NCI-H2227 (cell line): ENCODE results near the gene CPED1.
"Not testable (repeated sequence)": the region's sequence is repeated elsewhere in the genome, so short reads cannot be mapped to it uniquely, and the experiment has no call there.

Experiments
- DNase-seq: peaks from one replicate; lab custom pipeline; 2025; ENCODE audit not compliant: unreplicated experiment; lab: John Stamatoyannopoulos, UW

CPED1 gene

DNA sequence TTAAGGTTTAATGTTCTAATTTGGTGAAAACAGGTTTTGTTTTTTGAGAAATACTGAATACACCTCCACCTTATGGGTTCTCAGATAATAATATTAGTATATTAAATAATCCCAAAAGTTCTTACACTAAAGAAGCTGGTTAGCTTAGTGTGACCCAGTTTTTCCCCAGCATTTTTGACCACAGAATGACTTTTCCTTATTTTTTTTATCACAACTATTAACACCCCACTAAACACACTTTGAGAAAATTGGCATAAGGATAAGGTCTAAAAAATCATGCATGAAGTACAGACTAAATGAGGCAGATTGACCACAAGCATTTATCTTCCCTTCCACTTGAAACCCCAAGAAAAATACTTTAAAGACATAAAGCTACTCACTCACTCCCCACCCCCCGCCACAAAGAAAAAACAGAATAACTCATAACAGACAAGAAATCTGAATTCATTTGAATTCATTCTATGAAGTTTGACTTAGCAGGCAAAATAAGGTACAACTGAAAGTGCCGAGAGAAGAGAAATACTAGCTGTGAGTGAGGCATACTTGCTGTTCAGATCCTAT is 290.6 kb downstream of the CPED1 start:
- no peak for DNase-seq

DNA sequence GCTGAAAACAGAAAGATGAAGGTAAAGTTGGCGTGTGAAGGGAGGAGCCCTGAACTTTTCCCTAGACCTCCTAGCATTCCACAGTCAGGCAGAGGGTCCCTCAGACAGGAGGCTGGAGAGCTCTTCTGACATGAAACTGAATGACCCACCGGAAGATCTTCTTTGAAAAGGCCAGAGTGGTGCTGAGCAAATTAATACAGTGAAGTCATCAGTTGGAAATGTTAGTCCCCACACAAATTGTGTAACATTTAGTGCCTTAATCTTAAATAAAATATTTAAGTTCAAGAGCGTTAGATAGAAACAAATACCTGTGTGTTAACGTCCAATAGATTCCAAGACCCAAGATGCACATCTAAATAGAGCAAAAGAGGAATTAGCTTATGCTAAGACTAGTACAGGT is 291.3 kb downstream of the CPED1 start:
- no peak for DNase-seq

DNA sequence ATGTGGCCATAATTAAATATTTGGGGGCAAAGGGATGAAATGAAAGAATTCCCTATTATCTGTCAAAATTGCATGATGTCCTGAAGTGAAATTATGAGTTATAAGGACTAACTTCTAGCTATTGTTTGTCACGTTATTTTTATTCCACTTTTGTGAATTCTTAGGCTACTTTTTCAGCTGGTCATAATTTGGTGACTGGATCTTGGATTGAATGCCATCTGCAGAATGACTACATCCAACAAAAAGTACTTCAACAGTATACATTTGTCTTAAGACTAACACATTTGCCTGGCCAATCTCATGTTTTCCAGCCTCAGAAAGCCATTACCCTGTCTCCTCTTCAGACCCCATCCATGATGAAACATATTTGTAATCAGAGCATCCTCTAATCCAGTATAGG is 292.1 kb downstream of the CPED1 start:
- no peak for DNase-seq

DNA sequence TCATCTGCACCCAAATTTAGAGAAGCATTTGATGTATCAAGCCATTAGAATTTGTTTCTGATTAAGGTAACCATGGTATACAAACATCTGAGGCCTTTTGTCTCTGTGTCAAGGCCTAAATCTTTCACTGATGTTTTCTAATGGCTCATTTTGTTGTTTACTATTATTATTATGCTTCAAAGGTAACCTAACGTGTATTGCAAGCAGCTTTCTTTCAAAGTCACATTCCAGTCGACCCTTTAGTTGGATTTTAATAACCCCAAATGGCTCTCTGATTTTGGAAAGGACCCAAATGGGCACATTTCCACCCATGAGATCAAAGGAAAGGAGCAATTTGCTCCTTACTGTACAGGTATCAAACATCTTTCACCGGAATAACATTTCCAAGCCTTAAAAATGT is 293.6 kb downstream of the CPED1 start:
- no peak for DNase-seq

DNA sequence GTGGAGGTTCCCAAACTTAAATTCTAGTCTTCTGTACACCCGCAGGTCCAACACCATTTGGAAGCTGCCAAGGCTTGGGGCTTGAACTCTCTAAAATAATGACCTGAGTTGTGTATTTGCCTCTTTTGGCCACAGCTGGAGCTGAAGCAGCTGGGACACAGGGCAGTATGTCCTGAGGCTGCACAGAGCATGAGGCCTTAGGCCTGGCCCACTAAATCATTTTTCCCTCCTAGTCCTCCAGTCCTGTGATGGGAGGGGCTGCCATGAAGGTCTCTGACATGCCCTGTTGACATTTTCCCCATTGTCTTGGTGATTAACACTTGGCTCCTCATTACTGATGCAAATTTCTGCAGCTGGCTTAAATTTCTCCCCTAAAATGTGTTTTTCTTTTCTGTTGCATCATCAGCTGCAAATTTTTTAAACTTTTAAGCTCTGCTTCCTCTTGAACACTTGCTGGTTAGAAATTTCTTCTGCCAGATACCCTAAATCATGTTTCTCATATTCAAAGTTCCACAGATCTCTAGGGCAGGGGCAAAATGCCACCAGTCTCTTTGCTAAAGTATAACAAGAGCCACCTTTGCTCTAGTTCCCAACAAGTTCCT is 296.7 kb downstream of the CPED1 start:
- DNase-seq, result no peak

DNA sequence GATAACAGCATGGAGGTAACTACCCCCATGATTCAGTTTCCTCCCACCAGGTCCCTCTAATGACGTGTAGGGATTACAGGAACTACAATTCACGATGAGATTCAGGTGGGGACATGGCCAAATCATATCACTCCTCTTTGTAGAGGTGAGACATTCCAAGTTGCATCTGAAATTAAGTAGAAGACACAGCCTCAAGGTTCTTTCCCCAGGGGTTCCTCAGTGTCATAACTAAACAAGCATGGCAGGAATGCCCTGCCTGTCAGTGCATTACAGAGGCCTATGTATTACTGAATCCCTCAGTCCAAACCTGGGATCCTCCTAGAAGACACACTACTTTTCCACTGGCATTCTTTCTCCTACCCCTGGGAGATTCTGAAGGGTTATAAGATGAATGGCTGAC is 297.7 kb downstream of the CPED1 start:
- DNase-seq, result no peak

DNA sequence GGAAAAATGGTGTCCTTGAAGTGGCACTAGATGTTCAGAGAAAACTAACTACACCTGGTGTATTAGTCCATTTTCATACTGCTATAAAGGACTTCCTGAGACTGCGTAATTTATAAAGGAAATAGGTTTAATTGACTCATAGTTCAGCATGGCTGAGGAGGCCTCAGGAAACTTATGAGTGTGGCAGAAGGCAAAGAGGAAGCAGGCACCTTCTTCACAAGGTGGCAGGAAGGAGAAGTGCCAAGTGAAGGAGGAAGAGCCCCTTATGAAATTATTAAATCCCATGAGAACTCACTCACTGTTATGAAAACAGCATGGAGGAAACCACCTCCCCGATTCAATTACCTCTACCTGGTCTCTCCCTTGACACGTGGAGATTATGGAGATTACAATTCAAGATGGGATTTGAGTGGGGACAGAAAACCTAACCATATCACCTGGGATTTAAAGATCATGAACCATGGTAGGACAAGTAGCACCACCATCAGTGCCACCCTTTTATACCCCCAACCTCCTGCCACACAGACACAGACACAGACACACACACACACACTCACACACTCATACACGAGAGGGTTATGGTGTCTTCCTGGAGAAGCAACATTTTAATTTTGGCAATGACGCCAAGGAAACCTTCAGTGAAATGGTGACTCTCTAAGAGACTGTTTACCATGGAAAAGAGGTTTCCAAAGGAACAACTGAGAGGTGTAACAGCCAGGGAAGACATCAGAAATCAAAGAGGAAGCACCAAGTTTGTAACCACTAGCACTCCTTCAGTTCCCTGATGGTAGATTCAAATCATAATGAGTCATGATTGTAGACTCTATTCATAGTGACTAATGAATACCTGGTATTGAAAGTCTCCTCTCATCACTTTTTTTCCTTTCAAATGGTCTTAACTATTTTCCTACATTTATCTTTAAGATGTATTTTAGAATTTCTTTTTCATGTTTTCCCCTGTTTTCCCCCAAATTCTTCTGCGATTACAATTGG is 298.5 kb downstream of the CPED1 start:
- DNase-seq, result no peak

DNA sequence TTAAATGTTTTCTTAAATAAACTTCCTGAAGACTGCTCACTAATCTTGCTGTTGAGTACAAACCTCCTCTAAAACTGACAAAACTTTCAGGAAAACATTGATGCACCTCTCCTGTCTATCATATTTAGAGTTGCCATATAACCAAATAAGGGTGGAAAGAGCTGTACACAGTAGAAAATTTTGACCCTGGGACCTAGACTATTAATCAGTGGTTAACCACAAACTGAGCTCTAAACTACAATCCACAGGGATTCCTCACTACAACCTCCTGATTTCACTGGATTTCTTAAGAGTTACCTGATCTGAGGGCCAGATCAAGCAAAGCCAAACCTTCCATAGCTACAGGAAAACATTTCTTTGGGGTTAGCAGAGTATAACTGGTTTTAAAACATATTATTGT is 300.4 kb downstream of the CPED1 start:
- no peak for DNase-seq

DNA sequence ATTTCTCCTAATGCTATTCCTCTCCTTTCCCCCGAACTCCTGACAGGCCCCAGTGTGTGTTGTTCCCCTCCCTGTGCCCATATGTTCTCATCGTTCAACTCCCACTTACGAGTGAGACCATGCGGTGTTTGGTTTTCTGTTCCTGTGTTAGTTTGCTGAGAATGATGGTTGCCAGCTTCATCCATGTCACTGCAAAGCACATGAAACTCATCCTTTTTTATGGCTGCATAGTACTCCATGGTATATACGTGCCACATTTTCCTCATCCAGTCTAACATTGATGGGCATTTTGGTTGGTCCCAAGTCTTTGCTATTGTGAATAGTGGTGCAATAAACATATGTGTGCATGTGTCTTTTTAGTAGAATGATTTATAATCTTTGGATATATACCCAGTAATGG is 301.4 kb downstream of the CPED1 start:
- not testable (repeated sequence) for DNase-seq

DNA sequence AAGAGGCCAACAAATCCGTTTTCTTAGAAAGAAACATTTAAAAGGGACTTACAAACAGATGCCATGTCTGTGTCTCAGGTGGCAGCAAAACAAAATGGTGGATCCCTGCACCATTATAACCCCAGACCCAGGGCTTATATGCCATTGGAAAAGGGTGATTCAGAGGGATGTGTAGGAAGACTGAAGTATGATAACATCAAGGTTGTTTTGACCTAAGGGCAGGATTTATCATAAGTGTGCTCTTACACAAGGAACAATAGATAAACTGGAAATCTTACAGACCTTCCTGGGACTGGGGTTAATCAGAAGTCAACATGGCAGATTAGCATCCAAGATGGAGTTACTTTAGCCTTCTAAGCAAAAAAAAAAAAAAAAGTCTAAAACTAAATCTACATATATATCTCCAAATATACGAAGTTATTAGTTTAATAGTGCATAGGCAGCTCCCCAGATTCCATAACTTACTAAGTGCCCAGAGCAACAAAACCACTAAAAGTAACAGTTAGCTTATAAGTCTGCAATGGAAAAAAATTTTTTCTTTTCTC is 306.0 kb downstream of the CPED1 start:
- DNase-seq, result no peak

DNA sequence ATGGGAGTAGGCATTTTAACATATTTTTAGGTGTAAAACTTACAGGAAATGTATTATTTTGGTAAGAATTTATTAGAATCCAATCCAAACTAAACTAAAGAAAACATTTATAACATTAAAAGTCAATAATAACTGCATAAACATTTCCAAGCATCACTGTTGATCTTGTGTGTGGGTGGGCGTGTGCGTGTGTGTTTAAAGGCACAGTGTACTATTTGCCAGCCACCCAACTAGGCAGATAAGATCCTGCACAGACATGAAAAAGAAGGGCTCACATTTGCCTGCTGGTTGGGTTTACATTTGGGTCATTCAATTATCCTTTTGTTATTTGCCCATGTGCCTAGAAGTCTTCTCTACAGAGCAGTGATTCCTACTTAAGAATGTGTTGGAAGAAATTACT is 309.3 kb downstream of the CPED1 start:
- DNase-seq, result no peak

DNA sequence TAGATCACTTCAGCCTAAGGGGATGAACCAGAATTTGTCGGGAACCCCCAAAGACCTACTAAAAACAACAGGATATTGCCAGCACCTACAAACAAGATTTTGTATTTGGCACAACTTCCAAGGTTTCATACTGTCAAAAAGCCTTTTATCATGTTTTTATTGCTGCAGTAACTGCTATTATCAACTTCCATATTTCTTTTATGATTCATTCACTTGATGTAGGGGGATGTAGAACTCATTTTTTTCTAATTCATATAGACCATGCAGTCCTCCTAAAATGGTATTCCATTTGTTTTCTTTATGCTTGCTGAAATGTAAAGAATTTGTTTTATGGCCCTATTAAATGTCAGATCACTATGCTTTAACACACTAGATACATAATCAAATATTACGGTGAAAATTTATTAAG is 310.3 kb downstream of the CPED1 start:
- DNase-seq, result no peak

DNA sequence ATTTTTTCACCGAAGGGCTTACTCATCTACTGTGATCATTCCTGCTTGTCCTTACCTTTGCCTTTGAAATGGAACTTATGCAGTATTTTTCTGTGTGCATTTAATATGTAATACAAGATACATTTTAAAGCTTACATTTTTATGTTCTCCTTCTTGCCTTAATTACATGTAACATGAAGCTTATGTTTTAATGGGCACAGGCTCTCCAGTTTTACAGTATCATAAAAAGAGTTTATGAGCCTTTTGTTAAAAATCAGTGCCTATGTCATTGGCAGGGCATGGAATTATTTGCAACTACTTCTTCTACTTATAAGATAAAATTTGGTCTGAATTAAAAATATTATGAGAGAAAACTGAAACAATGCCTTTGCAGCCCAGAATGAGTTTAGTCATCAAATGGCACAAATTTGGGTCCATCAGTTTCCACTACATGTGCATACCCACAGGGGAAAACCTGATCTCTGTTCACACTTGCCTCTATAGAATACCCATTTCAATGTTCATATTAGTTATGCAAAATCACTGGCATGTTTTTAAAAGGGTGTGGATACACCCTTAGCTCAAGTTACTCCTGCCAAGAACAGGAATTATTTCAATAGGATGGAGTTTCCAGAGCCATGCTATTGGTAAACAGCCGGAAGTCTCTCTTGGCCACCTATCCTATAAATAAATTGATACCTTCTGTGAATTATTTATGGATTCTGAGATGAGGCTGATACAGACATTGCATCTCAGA is 312.3 kb downstream of the CPED1 start:
- no peak for DNase-seq

DNA sequence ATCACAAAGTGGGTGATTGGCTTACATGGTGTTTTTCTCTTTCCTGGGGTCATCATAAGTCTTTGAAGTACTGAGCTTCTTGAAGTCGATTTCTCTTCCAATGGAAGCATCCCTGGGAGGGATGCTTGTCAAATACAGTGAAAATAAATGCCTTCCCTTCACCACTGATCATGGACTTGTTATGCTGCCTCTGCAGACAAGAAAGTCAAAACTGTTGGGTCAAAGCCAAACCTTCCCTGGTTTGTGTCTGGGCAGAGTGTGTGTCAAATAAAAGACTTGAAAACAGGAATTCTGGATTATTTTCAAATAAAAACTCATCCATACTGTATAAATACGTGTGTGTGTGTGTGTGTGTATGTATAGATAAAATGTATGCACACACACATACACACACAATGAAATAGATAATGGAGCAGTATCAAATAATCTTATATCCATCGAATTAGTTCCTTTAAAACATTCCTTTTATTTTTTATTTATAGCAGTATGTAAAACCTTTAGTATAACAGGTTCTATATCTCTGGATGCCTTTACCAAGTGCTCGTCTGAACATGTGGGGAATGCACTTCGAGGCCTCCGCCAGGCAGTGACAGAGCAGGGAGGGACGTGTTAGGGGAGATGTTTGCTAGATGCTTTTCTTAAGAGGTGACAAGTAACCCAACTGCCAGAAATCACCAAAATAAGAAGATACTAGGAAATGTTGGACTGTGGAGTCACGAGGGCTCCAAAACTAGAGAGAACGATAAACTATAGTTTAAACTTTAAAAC is 313.1 kb downstream of the CPED1 start:
- DNase-seq, result no peak

DNA sequence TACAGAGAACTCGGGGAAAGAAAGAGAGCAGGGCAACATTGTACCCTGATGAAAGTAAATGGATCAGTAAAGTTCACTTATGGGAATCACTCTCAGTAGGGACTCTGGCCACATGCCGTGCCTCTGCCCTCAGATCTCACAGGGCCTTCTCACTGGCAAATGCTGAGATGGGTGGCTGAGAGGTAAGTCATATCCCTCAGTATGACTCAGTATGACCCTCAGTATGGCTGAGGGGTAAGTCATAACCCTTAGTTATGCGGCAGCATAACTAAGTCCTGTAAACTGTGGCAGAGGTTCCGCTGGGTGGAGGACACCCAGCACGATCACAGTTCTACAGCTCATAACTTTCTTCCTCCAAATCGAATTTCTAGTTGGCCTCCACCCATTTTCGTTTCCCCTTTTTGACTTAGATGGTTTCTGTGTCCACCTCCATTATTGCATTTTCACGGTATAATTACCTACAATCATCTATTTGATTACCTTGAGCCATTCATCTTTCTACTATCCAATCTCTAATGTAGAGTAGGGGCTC is 313.8 kb downstream of the CPED1 start:
- no peak for DNase-seq

DNA sequence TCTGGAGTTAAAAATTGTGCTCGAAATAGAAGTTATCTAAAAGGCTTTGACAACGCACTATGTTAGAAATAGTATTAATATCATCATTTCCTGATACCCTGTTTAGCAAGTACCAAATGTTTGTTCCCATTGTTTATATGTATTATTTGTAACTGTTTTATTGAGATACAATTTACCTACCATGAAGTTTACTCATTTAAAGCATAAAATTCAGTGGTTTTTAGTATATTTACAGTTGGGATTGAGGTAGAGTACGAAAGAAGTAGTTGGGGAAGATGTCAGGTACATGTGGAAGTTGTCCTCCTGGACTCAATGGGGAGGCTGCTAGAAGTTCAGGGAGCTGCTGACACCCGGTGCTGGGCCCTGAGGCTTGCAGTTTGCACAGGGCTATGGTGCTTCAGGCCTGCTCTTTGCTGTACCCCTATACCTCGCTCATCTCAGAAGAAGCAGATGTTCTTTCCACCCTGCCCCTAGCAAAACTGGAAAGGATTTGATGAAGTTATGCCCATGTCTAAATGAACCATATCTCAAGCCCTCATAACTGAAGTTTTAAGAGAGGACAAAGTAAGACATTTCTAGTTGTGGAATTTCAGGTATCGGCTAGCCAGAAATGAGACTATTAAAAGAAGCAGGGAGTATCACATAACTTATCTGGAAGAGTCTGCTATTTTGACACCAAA is 315.1 kb downstream of the CPED1 start:
- no peak for DNase-seq

DNA sequence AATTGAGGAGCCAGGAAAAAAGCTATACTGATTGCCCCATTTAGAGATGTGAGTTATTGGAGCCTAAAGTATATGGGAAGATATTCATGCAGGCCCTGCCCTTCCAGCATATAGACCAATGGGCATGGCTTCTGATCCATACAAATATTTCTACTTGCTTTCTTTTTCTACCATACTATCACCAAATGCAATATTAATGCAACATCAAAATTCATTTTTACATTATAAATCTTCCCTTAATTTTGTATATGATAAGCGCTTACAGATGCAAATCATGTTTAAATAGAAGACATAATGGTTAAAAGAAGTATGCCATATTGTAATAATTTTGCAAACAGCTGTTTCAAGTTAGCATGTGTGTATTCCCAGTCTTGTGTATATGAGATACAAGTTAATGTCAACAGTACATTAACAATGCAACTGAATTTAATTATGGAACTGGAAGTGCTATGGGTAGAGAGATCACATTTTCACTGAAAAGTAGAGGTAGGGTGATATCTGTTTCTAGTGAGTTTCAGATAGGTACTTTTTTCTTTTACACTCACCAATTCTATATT is 315.7 kb downstream of the CPED1 start:
- DNase-seq, result no peak

DNA sequence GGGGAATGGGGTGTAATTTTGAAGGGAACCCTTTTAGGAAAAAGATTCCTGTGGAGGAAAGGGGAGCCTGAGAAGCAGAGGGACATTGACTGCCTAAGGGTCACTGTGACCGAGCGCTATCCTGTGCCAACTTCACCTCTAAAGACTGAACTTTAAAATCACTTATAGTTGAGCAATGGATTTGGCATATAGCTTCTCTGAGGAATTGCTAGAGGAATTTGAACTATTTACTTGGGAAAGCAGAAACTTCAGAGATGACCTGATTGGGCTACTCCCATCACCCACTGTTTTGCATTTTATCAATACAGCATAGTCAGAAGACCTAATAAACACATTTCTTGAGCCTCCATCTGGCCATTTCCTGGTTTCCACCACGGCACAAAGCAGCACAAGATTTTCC is 316.6 kb downstream of the CPED1 start:
- no peak for DNase-seq

DNA sequence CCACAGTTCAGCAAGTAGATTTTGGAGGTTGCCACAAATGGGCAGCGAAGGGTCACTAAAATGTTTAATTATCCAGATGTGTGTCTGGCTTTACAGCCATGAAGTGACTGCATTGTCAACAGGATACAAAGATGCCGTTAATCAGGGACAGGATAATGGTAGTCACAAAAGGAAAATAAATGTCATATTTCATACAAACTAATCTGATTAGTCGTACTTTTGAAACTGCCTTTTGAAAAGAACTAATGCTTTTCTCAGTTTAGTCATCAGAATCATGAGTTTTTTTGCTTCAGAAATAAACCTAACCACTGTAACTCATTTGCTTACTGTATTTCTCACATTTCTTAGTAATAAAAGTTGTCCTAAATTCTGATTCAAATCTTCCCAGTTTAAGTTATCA is 318.1 kb downstream of the CPED1 start:
- DNase-seq, result no peak
